HCT116 (cell line): ENCODE data around the gene GPATCH2L. TPM values are rescaled to one million over a fixed set of nuclear protein-coding genes. Genes with fewer than 3 reads are reported as not detected.

ENCODE experiments used
- ATAC-seq: fragments of 200-7000 bp; cut with Tn5 transposase; 2 replicates; pipeline ENCODE4 v1.9.1; 2020; ENCODE audit warnings: mild to moderate bottlenecking, moderate library complexity
- BruUV-seq: library from RNA; stranded (reverse); fragments of 400-500 nt; replicated peaks from 2 replicates; lab custom pipeline; 2021; lab: Mats Ljungman, UMichigan
- CTCF ChIA-PET: fragments of 300-600 bp; sonication (Branson Sonifier 250); formaldehyde crosslinking; loops from one replicate; lab custom pipeline; 2021; ENCODE audit warnings: antibody characterized with exemption; lab: Charles Lee
- POLR2A ChIA-PET: fragments of 300-600, 350-600 bp; sonication (Branson Sonifier 250); formaldehyde crosslinking; loops from one replicate; lab custom pipeline; 2021; ENCODE audit warnings: antibody characterized with exemption; lab: Charles Lee
- RAD21 ChIA-PET, 2 experiments: fragments of 300-600 bp; sonication (Branson Sonifier 250); formaldehyde crosslinking; loops; one replicate each; lab custom pipeline; 2023; ENCODE audit warnings: low total read pairs in 2 of 2; ENCODE audit not compliant: uncharacterized antibody in 2 of 2, unreplicated experiment in 2 of 2, low non-redundant PET in 1 of 2; lab: Charles Lee
- DNase-seq: peaks from one replicate; pipeline ENCODE4 v3.0.0-alpha.2; 2010; ENCODE audit warnings: low read depth, low spot score
- H2AFZ ChIP-seq: fragments of 200-600 bp; shearing (Covaris generic), sonication (generic); 2 replicates; pipeline ENCODE4 v1.6.1; 2017; ENCODE audit warnings: low read depth, mixed run types, mixed read lengths, antibody characterized with exemption, low read length; ENCODE audit not compliant: poor library complexity, severe bottlenecking
- H3K27ac ChIP-seq: 2 replicates; pipeline ENCODE4 v1.5.1; 2012; ENCODE audit warnings: low read depth, low read length
- H3K27me3 ChIP-seq: fragments of 200-600 bp; sonication (generic); 2 replicates; pipeline ENCODE4 v1.6.1; 2016; ENCODE audit warnings: mixed run types, low read length, mixed read lengths; ENCODE audit not compliant: insufficient read depth
- H3K36me3 ChIP-seq, 2 experiments: fragments of 200-500 bp in 1 of 2; fragments of 200-600 bp in 1 of 2; sonication (Bioruptor generic) in 1 of 2; sonication (generic) in 1 of 2; 2 replicates each; pipeline versions ENCODE4 v1.5.1 to v1.6.1; 2014 to 2016; ENCODE audit warnings: low read length in 2 of 2, inconsistent platforms in 1 of 2, mixed read lengths in 1 of 2, mixed run types in 1 of 2; ENCODE audit not compliant: insufficient read depth in 2 of 2, control insufficient read depth in 1 of 2
- H3K4me1 ChIP-seq, 2 experiments: fragments of 200-600 bp in 1 of 2; sonication (generic) in 1 of 2; 2 replicates each; pipeline versions ENCODE4 v1.5.1 to v1.6.1; 2012 to 2017; ENCODE audit warnings: low read length in 2 of 2, inconsistent platforms in 1 of 2, mild to moderate bottlenecking in 1 of 2, mixed read lengths in 1 of 2, mixed run types in 1 of 2, moderate library complexity in 1 of 2; ENCODE audit not compliant: insufficient read depth in 2 of 2, control insufficient read depth in 1 of 2
- H3K4me2 ChIP-seq: fragments of 200-600 bp; sonication (generic); 2 replicates; pipeline ENCODE4 v1.6.1; 2017; ENCODE audit warnings: mixed run types, low read length, mixed read lengths
- H3K4me3 ChIP-seq, 2 experiments: fragments of 200-600 bp in 1 of 2; sonication (generic) in 1 of 2; replicated peaks in 1 of 2; 2 replicates each; pipeline ENCODE4 v1.5.1; 2011 to 2016; ENCODE audit warnings: low read length in 2 of 2, control low read depth in 1 of 2, low read depth in 1 of 2, mild to moderate bottlenecking in 1 of 2, mixed read lengths in 1 of 2, mixed run types in 1 of 2
- H3K79me2 ChIP-seq: fragments of 200-600 bp; sonication (generic); 2 replicates; pipeline ENCODE4 v1.6.1; 2017; ENCODE audit warnings: mild to moderate bottlenecking, mixed run types, low read length, moderate library complexity, mixed read lengths; ENCODE audit not compliant: insufficient read depth
- H3K9ac ChIP-seq: fragments of 200-600 bp; sonication (generic); 2 replicates; pipeline ENCODE4 v1.6.1; 2016; ENCODE audit warnings: low read length, mixed read lengths
- H3K9me2 ChIP-seq: fragments of 200-600 bp; sonication (generic), shearing (Covaris generic); 2 replicates; pipeline ENCODE4 v1.6.1; 2017; ENCODE audit warnings: mixed run types, mild to moderate bottlenecking, moderate library complexity; ENCODE audit not compliant: insufficient read depth
- H3K9me3 ChIP-seq, 2 experiments: fragments of 200-500 bp in 1 of 2; fragments of 200-600 bp in 1 of 2; sonication (Bioruptor generic) in 1 of 2; sonication (generic) in 1 of 2; 2 replicates each; pipeline ENCODE4 v1.6.1; 2014 to 2017; ENCODE audit warnings: low read length in 2 of 2, mixed read lengths in 2 of 2, inconsistent platforms in 1 of 2, low read depth in 1 of 2, mild to moderate bottlenecking in 1 of 2, mixed run types in 1 of 2, moderate library complexity in 1 of 2; ENCODE audit not compliant: control insufficient read depth in 1 of 2, insufficient read depth in 1 of 2
- H4K20me1 ChIP-seq: fragments of 200-600 bp; sonication (generic), shearing (Covaris generic); 2 replicates; pipeline ENCODE4 v1.6.1; 2017; ENCODE audit warnings: mixed run types, mild to moderate bottlenecking, moderate library complexity; ENCODE audit not compliant: insufficient read depth
- CBX3 ChIP-seq: IDR thresholded peaks from 2 replicates; pipeline ENCODE4 v1.6.1; 2012; ENCODE audit warnings: low read depth
- CTCF ChIP-seq, 3 experiments: fragments of 200-600 bp in 1 of 3; sonication (generic) in 1 of 3; IDR thresholded peaks in 2 of 3; conservative IDR thresholded peaks in 1 of 3; 2 replicates each; pipeline ENCODE4 v1.5.1; 2012 to 2017; ENCODE audit warnings: low read depth in 2 of 3, low read length in 2 of 3, antibody characterized with exemption in 1 of 3, borderline replicate concordance in 1 of 3, control low read depth in 1 of 3, mild to moderate bottlenecking in 1 of 3, mixed read lengths in 1 of 3, mixed run types in 1 of 3, moderate library complexity in 1 of 3; ENCODE audit not compliant: insufficient read depth in 1 of 3
- EZH2 ChIP-seq: fragments of 200-600 bp; sonication (generic); IDR thresholded peaks from 2 replicates; pipeline ENCODE4 v1.6.1; 2017; ENCODE audit warnings: antibody characterized with exemption, mixed run types
- EZH2phosphoT487 ChIP-seq: fragments of 200-600 bp; IDR thresholded peaks from 2 replicates; pipeline ENCODE4 v1.6.1; 2018; ENCODE audit warnings: antibody characterized with exemption, borderline replicate concordance
- SIN3A ChIP-seq: IDR thresholded peaks from 2 replicates; pipeline ENCODE4 v1.6.1; 2012; ENCODE audit warnings: low read depth
- TCF7L2 ChIP-seq: IDR thresholded peaks from 2 replicates; pipeline ENCODE4 v1.7.0; 2011; ENCODE audit warnings: borderline replicate concordance, inconsistent platforms; ENCODE audit not compliant: insufficient read depth, insufficient read length; ENCODE audit errors: extremely low read depth
- ZFX ChIP-seq: fragments of 450-650 bp; IDR thresholded peaks from 2 replicates; pipeline ENCODE4 v1.6.1; 2017
- intact Hi-C: fragments of 100-400 bp; cut with micrococcal nuclease; formaldehyde crosslinking; loops from 2 replicates; pipeline ENCODE4 v1.10.0; 2022
- total RNA-seq: library from RNA; stranded (reverse); gene quantifications from one replicate; pipeline ENCODE4 v1.2.1, GENCODE V29; 2021; ENCODE audit not compliant: unreplicated experiment
- TF ChIP-seq, protein P1 (sequence below): IDR thresholded peaks from 2 replicates; pipeline ENCODE4 v1.6.1; 2012

GPATCH2L gene
- total RNA-seq, 1 experiment from 2014 or later = 49.2 TPM

- TF ChIP-seq TCF7L2 = no peak
- no peak for TF ChIP-seq SIN3A
- TF ChIP-seq CTCF (IDR thresholded peaks at IDR 0.05 in 2 of 3, conservative IDR thresholded peaks at IDR 0.05 in 1 of 3; ENCODE audit: borderline replicate concordance in 1 of 3, insufficient read depth in 1 of 3, low read depth in 2 of 3, low read length in 2 of 3) = no peak
- TF ChIP-seq CBX3 = no peak
- TF ChIP-seq ZFX = no peak
Measured at GRCh38 chr14:76113691-76114090, 38.0 kb upstream of the GPATCH2L start (continued).

DNA sequence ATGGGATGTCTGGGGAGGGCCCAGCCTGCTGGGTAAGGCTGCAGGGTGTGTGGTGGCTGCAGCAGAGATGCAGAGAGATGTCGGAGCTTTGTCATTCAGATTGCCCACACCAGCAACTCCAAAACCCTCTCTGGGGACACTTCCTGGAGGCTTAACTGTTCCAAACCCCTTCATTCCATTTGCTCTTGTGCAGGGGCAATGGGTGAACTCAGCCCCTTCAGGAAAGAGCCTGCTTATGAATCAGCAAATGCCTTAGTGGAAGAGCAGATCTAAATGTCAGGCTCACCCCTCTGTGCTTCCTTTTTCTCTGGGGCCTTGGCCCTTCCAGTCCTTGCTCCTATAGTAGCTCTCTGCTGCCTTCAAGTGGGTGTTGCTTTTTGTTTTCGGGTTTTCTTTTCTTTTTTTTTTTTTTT is 36.7 kb upstream of the GPATCH2L start:
- Histone ChIP-seq H2AFZ (no peak overlapping the region), H4K20me1 (no peaks in the 10 kb centered on the region), H3K4me3 (no peak overlapping the region), H3K36me3 (no peaks in the 10 kb centered on the region), H3K4me1 (no peaks in the 10 kb centered on the region), H3K4me2 (no peak overlapping the region), H3K9ac (no peak overlapping the region), H3K9me3 (no peaks in the 10 kb centered on the region), H3K27ac (no peak overlapping the region), H3K9me2 (no peaks in the 10 kb centered on the region), H3K79me2 (no peaks in the 10 kb centered on the region), H3K27me3 (no peaks in the 10 kb centered on the region)
- TF ChIP-seq, protein P1, sequence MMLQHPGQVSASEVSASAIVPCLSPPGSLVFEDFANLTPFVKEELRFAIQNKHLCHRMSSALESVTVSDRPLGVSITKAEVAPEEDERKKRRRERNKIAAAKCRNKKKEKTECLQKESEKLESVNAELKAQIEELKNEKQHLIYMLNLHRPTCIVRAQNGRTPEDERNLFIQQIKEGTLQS = no peak
- TF ChIP-seq EZH2 (no peak), EZH2phosphoT487 (no peak), CTCF (IDR thresholded peaks at IDR 0.05 in 2 of 3, conservative IDR thresholded peaks at IDR 0.05 in 1 of 3; ENCODE audit: borderline replicate concordance in 1 of 3, insufficient read depth in 1 of 3, low read depth in 2 of 3, low read length in 2 of 3) (0 out of 6 replicates have a peak, but pooled peaks of 1 of the 3 experiments have one; percentile 3), ZFX (no peak)
- DNase-seq (no peak), ATAC-seq (no peak)
- intact Hi-C loops = no loop called here
- ChIA-PET CTCF (no interaction called here), RAD21 (no interaction called here), POLR2A (no interaction called here)
- BruUV-seq = no TSS peak
